Measurements from ENCODE around the gene IL4. TPM values are rescaled to one million over a fixed set of nuclear protein-coding genes. Genes with fewer than 3 reads are reported as not detected.

Gene IL4
- total RNA-seq, 2 experiments from 2014 or later = 0.72 to 1.4 TPM

DNA sequence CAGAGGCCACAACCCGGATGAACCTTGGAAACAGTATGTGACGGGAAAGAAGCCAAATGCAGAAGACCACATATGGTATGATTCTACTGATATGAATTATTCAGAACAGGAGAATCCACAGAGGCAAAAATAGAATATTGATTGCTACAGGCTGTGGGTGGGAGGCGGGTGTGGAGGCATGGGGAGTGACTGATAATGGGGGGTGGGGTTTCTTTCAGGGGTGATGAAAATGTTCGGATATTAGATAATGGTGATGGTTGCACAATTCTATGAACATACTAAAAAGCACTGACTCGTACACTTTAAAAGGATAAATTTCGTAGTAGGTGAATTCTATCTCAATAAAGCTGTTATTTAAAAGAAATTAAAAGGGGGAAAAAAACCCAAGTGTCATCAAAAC is 10.7 kb downstream of the IL4 start:
- DNase-seq (no peak), ATAC-seq (no peak)
- H3K4me1 Mint-ChIP-seq (ENCODE audit: low read depth) = peaks cover 33% of the 10 kb centered on the region
- no peaks in the 10 kb centered on the region for H3K36me3 Mint-ChIP-seq (ENCODE audit: low read depth)
- ChIA-PET CTCF (interaction anchor here (1.2 to 1.5 kb wide), 3 partner anchors 9 to 26 kb away, joined by 3 to 4 read pairs (median 3); partner anchors contain the start of gene IL13), POLR2A (interaction anchor here (0.7 to 1.5 kb wide), 4 partner anchors 11 to 195 kb away, joined by 3 to 6 read pairs (median 3); partner anchors contain the start of gene IL4)
- TF ChIP-seq, protein P1, sequence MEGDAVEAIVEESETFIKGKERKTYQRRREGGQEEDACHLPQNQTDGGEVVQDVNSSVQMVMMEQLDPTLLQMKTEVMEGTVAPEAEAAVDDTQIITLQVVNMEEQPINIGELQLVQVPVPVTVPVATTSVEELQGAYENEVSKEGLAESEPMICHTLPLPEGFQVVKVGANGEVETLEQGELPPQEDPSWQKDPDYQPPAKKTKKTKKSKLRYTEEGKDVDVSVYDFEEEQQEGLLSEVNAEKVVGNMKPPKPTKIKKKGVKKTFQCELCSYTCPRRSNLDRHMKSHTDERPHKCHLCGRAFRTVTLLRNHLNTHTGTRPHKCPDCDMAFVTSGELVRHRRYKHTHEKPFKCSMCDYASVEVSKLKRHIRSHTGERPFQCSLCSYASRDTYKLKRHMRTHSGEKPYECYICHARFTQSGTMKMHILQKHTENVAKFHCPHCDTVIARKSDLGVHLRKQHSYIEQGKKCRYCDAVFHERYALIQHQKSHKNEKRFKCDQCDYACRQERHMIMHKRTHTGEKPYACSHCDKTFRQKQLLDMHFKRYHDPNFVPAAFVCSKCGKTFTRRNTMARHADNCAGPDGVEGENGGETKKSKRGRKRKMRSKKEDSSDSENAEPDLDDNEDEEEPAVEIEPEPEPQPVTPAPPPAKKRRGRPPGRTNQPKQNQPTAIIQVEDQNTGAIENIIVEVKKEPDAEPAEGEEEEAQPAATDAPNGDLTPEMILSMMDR (IDR thresholded peaks at IDR 0.05) = no peak
- H3K9me3 Mint-ChIP-seq = no peaks in the 10 kb centered on the region
- no peak overlapping the region for H3K4me3 Mint-ChIP-seq
- no peaks in the 10 kb centered on the region for H3K27me3 Mint-ChIP-seq
- H3K27ac Mint-ChIP-seq = no peak overlapping the region
- intact Hi-C loops (cut with micrococcal nuclease) = no loop called here

DNA sequence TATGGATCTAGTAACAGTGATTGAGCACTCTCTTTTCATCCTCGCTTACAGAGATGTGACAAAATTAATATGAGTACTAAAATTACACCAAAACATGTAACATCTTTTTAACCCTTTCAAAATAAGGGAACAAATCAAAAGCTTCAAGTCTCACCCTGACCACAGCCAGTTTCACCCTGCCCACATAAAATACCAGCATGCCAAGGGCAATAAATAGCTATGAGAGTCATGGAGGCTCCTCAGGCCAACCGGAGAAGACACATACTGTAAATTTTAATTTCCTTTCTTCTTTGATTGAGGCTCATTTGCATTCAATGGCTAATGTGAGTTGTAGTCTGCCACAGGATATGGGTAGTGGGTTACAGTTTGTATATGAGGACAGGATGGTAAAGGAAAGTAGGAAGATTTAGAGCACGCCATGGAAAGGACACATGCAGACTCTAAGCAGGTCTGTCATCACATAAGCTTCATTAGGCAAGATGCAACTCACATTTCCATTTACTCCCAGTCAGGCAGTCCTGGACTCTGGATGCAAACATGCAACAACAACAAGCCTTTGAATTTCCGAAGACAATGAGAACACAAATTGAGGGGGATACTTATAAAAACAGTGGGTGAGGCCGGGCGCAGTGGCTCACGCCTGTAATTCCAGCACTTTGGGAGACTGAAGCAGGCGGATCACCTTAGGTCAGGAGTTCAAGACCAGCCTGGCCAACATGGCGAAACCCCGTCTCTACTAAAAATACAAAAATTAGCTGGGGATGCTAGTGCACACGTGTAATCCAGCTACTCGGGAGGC is 11.3 kb downstream of the IL4 start:
- ChIA-PET CTCF (interaction anchor here (1.0 to 1.5 kb wide), 4 partner anchors 10 to 53 kb away, joined by 3 to 4 read pairs (median 3); partner anchors contain the start of genes IL13 and KIF3A), POLR2A (interaction anchor here (0.7 to 1.5 kb wide), 4 partner anchors 11 to 195 kb away, joined by 3 to 6 read pairs (median 3); partner anchors contain the start of gene IL4)
- TF ChIP-seq, protein P1 (IDR thresholded peaks at IDR 0.05) = no peak
- H3K36me3 Mint-ChIP-seq (ENCODE audit: low read depth) = no peaks in the 10 kb centered on the region
- ATAC-seq (peak; percentile 43), DNase-seq (peak; percentile 78)
- intact Hi-C loops (cut with micrococcal nuclease) = loop anchor here (5.0 kb wide), 1 partner anchor 43 kb away; no protein-coding TSS in a partner anchor
- H3K4me3 Mint-ChIP-seq = no peak overlapping the region
- no peaks in the 10 kb centered on the region for H3K9me3 Mint-ChIP-seq
- H3K27ac Mint-ChIP-seq = peak overlapping the region; percentile 2
- H3K4me1 Mint-ChIP-seq (ENCODE audit: low read depth) = peaks cover 34% of the 10 kb centered on the region
- no peaks in the 10 kb centered on the region for H3K27me3 Mint-ChIP-seq

DNA sequence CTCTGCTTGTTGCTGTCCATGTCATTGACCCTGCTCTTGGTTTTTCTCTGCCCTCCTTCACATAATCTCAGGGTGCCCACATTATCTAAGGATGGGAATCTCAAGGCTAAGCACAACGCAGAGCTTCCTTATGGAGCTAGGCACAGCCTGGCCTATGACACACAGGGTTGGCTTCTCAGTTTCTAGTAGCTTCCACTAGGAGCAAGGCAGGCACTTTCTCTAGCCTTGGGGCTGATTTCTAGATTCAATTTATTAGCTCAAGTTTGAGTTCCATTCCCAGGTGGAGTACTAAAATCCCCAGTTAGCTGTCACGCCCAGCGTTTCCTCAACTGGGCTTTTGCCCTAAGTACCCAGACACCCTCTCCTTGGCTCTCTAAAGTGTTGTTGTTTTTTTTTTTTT is 12.4 kb downstream of the IL4 start:
- Mint-ChIP-seq H3K4me3 (no peak overlapping the region), H3K27me3 (no peaks in the 10 kb centered on the region), H3K4me1 (ENCODE audit: low read depth) (peaks cover 34% of the 10 kb centered on the region), H3K36me3 (ENCODE audit: low read depth) (no peaks in the 10 kb centered on the region), H3K27ac (no peak overlapping the region), H3K9me3 (no peaks in the 10 kb centered on the region)
- POLR2A ChIA-PET = no interaction called here
- DNase-seq (no peak), ATAC-seq (no peak)
- intact Hi-C loops (cut with micrococcal nuclease) = loop anchor here (5.0 kb wide), 1 partner anchor 44 kb away; no protein-coding TSS in a partner anchor
- CTCF ChIA-PET = interaction anchor here (1.2 kb wide), 1 partner anchor 23 kb away, joined by 3 read pairs; no protein-coding TSS in a partner anchor
- TF ChIP-seq, protein P1 (IDR thresholded peaks at IDR 0.05) = no peak

DNA sequence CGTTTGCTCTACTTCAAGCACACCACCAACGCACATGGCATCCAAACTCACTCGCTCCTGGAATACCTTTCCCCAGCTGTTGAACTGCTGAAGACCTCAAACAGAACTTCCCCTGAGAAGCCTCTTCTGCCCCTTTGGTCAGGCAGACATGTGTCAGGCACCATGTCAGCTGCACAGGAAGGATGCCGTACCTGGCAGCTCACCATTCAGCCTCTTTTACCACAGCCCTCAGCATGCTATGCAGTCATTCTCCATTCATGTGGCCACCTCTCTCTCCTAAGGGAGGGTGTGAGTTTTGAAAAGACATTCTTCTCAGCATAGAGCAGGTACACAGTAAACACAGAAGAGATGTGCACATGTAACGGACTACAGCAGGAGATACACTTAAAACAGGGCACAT is 14.2 kb downstream of the IL4 start:
- Mint-ChIP-seq H3K27ac (peak overlapping the region; percentile 62), H3K4me3 (no peak overlapping the region), H3K4me1 (ENCODE audit: low read depth) (peaks cover 40% of the 10 kb centered on the region), H3K36me3 (ENCODE audit: low read depth) (peaks cover 3% of the 10 kb centered on the region), H3K9me3 (no peaks in the 10 kb centered on the region), H3K27me3 (no peaks in the 10 kb centered on the region)
- ATAC-seq = peak; percentile 80
- peak; percentile 71 for DNase-seq
- CTCF ChIA-PET = interaction anchor here (1.1 to 1.5 kb wide), 2 partner anchors 14 to 47 kb away, joined by 3 read pairs; partner anchors contain the start of gene IL4
- intact Hi-C loops (cut with micrococcal nuclease) = loop anchor here (5.0 kb wide), 1 partner anchor 46 kb away; no protein-coding TSS in a partner anchor
- POLR2A ChIA-PET = interaction anchor here (1.0 to 1.6 kb wide), 5 partner anchors 9 to 50 kb away, joined by 3 to 6 read pairs (median 5); partner anchors contain the start of genes IL4 and KIF3A
- TF ChIP-seq, protein P1 (IDR thresholded peaks at IDR 0.05) = no peak

Measured in activated CD8-positive, alpha-beta T cell treated with anti-CD3 and anti-CD28 coated beads for 36 hours (primary cell).